HL-60 (cell line): ENCODE data around the gene ITIH3.

Experiments
- CTCF ChIP-seq: IDR thresholded peaks from one replicate; pipeline ENCODE4 v1.5.1; 2011; ENCODE audit warnings: low read length, control low read depth, inconsistent platforms; ENCODE audit not compliant: insufficient read depth
- GABPA ChIP-seq: IDR thresholded peaks from 2 replicates; pipeline ENCODE4 v1.6.1; 2012; ENCODE audit warnings: low read depth
- POLR2AphosphoS5 ChIP-seq: IDR thresholded peaks from 2 replicates; pipeline ENCODE4 v1.6.1; 2012; ENCODE audit warnings: low read depth
- SPI1 ChIP-seq: IDR thresholded peaks from 2 replicates; pipeline ENCODE4 v1.6.1; 2012; ENCODE audit warnings: low read depth, mild to moderate bottlenecking, borderline replicate concordance

DNA sequence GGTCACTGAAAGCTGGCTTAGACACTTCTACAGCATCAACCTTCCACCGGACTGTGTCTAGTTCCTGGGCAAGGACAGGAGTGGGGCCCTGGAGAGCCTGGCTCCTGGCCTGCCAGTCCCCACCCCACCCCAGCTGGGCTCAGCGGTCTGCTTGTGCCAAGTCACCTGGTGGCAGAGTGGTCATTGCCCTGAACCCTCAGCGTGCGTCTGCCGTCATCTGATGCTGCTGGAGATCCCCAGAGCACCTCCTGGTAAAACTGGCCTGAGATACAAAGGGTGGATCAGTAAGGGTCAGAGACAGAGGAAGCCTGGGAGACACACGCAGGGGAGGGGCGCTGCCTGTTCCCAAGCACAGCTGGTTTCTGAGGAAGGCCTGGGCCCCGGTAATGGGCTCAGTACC, 19.2 kb downstream of the ITIH3 start:
- TF ChIP-seq CTCF: no peak
- TF ChIP-seq SPI1: no peak
- TF ChIP-seq POLR2AphosphoS5: no peak
- no peak for TF ChIP-seq GABPA
